ENCODE data around the gene ELOVL4.
A peak's percentile ranks its signal among the peaks of the same experiment; 100 is the strongest.

ELOVL4 gene

DNA sequence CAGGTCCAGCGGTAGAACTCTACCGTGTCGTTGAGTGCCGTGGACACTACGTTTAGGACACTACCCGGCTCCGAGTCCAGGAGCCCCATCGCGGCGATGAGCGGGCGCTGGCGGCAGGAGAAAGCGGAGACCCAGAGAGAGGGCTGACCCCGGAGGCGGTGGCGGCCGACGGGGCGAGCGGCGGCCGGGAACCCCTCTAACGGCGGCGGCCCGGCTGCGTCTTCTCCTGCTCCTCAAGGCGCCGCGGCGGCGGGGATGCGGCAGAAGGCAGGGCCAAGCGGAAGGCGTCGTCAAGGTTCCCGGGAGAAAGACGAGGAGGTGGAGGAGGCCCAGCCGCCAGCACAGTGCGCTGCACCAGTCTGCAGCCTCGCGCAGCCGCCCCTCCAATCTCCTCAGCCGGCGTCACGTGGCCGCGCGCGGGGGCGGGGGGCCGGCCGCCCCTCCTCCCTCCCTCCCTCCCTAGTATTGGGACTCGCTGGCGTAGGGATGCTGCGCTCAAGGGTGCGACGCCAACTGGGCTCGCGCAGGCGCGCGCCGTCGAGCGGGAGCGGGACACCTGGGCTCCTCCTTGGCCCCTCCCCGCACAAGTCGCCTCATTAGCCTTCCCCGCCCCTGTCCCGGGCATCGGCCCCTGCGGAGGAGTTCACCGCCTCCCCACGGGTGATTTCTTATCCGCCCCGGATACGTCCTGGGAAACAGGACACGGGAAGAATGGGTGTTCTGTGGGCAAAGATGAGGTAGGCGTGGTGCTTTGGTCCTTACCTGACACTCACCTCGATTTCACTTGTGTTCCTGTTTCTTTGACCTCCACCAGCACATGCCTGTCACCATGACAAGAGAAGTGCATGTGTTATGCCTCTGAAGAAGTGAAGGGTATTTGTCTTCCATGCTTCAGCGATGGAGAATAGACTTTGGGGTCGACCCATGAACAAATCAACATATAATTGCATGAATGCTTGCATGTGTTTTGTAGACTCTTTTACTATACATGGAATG is at the start of gene ELOVL4:
ELOVL4 (minus strand) TSS at position 363 of the 996 bp plus-strand sequence; CDS start at position 89, 274 bp downstream.
- no peak for DNase-seq (ENCODE audit: low read depth, low spot score)

DNA sequence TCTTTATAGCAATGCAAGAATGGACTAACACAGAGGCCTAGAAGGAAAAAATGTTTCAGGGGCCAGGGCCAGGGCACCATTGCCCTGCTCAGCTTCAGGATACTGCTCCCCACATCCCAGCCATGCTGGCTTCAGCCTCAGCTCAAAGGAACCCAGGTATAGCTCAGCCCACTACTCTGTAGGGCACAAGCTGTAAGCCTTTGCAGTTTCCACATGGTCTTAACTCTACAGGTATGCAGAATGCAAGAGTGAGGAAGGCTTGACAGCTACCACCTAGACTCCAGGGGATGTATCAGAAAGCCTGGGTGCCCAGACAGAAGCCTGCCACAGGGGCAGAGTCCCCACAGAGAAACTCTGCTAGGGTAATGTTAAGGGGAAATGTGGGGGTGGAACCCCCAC is 46.6 kb upstream of the ELOVL4 start:
- DNase-seq (ENCODE audit: low read depth, low spot score), result no peak

DNA sequence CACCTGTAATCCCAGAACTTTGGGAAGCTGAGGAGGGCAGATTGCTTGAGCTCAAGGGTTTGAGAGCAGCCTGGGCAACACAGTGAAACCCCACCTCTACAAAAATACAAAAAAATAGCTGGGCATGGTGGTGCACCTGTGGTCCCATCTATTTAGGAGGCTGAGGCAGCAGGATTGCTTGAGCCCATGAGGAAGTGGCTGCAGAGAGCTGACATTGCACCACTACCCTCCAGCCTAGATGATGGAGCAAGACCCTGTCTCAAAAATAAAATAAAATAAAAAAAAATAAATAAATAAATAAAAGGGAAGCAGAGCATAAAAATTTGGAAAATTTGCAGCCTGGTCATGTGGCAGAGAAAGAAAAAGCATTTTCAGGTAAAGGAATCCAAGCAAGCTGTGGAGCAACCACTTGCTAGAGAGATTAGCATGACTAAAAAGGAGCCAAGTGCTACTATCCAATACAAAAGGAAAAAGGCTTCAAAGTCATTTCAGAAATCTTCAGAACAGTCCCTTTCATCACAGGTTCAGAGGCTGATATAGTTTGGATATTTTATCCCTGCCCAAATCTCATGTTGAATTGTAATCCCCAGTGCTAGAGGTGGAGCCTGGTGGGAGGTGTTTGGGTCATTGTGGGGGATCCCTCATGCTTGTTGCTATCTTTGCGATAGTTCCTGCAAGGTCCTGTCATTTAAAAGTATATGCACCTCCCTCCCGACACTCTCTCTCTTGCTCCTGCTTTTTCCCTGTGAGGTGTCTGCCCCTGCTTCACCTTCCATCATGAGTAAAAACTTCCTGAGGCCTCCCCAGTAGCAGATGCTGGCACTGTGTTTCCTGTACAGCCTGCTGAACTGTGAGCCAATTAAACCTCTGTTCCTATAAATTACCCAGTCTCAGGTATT is 45.9 kb upstream of the ELOVL4 start:
- no peak for DNase-seq (ENCODE audit: low read depth, low spot score)

DNA sequence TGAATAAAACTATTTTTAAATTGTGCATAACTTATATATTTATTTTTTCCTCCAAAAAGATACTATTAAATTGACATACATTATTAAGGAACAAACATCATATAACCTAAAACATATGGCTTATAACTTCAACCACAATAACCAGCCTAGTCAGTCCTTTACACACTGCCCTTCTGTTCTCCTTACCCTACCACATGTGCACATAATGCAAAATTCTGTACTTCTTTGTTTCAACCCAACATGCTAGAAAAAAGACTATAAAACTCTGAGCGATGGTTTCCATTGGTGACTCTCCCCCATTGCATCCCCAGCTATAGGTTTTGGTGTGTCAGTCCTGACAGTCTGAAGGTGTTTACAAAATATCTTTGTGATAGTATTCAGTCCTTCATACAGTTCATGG is 42.3 kb upstream of the ELOVL4 start:
- no peak for DNase-seq (ENCODE audit: low read depth, low spot score)

DNA sequence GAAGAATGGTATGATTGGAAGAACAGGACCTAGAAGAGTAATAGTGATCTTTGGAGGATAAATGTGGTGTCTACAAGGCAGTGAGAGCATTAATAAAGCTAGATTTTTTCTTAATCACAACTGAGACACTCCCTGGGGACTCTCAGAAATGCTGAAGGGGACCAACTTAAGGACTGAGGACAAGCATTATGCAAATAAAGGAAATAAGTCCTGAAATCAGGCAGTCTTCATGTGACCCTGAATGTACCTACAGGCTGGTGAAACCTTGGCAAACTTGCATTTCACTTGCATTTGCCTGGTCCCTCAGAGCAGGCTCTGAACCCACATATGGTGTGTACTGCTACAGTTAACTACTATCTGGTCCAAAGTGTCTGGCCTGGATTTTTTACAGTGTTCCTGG is 37.8 kb upstream of the ELOVL4 start:
- no peak for DNase-seq (ENCODE audit: low read depth, low spot score)

DNA sequence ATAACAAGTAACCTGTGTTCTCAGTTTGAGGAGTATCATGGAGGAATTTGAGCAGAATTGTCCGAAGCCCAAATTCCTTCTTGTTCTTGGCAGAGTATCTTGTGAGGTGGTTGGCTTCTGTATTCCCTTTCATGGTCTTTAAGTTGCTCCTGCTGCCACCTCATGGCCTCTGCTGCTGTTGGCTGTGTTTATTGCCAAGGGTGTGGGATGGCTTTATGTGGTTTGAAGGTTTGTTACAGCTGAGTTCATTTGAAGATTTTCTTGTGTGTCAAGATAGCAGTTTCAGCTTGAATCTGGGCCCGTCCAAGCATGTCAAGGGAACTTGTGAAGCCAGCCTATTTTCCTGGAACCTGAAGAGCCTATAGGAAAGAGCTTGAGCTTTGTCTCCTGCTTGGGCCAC is 36.9 kb upstream of the ELOVL4 start:
- no peak for DNase-seq (ENCODE audit: low read depth, low spot score)

DNA sequence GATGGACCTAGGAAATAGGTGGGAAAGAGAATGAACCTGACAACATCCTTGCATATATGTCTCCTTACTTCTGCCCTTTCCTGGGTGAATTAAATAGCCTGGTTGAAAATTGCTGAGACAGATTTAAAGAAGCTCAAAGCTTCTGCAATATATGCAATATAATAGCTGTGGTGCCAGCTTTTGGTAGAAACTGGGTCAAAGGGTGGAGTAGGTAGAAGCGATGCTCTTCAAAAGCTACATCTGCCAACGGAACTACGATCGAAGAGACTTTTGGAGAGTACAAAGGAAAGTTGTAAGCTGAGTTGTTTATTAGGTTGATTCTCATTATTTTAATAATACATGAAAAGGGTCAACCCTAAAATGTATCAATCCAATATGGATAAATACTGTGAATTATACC is 34.3 kb upstream of the ELOVL4 start:
- no peak for DNase-seq (ENCODE audit: low read depth, low spot score)

DNA sequence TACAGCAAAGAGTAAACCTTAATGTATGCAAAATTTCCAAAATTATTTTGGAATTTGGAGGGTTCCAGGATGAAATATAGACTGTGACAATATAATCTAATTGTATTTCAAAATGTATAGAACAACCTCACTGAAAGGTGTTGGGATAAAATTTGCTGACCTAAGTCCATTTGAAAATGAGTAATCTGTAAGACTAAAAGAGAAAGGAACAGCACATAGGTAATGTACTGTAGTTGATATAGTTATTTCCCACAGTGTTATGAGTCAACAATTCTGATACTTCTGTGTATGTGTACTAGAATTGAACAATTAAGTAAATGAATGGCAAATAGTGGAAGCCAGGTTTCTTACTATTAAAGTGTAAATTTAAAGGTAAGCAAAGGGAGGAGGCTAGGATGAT is 23.8 kb upstream of the ELOVL4 start:
- no peak for DNase-seq (ENCODE audit: low read depth, low spot score)

DNA sequence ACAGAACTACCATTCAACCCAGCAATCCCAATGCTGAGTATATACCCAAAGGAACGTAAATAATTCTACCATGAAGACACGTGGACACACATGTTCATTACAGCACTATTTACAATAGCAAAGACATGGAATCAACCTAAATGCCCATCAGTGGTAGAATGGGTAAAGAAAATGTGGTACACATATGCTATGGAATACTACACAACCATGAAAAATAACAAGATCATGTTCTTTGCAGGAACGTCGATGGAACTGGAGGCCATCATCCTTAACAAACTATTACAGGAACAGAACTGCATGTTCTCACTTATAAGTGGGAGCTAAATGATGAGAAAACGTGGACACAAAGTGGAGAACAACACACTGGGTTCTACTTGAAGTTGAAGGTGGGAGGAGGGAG is 22.4 kb upstream of the ELOVL4 start:
- DNase-seq (ENCODE audit: low read depth, low spot score), result no peak

DNA sequence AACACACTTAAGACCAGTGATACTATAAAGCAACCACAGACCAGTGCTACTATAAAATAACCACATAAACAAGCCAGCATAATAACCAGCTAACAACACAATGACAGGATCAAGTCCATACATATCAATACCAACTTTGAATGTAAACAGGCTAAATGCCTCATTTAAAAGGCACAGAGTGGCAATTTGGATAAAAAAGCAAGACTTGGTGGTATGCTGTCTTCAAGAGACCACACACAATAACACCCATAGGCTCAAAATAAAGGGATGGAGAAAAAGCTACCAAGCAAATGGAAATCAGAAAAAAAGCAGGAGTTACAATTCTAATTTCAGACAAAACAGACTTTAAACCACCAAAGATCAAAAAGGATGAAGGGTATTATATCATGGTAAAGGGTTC is 19.8 kb upstream of the ELOVL4 start:
- DNase-seq (ENCODE audit: low read depth, low spot score), result no peak

DNA sequence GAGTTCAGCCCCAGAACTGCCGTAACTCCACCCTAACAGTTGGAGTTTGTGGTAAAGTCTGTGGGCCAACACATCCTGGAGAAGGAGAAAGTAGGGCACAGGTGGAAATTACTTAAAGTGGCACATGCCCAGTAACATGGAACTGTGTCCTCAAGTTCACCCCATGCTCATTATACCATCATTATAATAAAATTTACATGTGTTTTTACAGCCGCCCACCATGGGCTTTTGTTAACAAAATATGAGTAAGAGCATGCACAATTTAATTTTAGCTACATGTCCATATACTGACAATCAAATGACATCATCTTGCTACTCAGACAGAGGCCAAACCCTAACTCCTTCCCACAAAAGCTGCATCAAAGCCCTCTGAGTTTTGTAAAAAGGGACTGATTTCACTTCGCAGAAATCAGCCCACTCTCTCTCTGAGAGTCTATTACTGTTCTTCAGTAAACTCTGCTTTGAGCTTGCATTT is 17.3 kb upstream of the ELOVL4 start:
- DNase-seq (ENCODE audit: low read depth, low spot score), result no peak

DNA sequence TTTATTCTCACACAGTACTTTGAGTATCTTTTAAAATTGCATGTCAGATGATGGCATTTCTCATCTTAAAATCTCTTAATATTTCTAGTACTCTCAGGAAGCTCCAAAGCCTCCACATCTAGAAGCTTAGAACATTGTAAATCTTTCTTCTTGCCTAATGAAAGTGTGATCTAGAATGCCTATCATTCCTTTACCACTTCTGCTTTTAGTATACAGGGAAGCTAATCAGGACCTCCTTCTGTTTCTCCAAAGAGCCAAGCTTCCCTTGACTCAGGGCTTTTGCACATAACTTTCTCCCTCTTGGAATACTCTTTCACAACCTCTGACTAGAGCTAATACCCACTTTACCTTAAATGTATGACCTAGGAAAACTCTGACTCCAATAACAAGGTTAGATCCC is 7.5 kb upstream of the ELOVL4 start:
- no peak for DNase-seq (ENCODE audit: low read depth, low spot score)

DNA sequence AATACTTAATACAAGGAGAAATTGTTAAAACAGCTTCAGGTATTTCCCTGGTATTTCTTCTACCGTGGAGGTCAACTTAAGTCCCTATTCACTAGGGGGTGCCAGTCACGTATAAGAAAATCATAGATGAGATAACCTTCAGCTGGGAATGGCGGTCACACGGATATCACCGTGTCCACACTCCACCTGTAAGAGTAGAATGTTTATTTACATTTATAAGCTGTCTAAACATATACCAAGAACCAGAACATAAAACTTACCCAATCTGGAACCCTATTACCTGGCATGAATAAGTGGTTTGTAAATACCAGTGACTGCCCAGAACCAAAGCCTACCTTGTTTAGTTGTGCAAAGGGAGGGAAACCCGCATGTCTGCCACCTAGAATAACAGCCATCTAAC is 1.9 kb upstream of the ELOVL4 start:
- peak; percentile 14 for DNase-seq (ENCODE audit: low read depth, low spot score)

DNA sequence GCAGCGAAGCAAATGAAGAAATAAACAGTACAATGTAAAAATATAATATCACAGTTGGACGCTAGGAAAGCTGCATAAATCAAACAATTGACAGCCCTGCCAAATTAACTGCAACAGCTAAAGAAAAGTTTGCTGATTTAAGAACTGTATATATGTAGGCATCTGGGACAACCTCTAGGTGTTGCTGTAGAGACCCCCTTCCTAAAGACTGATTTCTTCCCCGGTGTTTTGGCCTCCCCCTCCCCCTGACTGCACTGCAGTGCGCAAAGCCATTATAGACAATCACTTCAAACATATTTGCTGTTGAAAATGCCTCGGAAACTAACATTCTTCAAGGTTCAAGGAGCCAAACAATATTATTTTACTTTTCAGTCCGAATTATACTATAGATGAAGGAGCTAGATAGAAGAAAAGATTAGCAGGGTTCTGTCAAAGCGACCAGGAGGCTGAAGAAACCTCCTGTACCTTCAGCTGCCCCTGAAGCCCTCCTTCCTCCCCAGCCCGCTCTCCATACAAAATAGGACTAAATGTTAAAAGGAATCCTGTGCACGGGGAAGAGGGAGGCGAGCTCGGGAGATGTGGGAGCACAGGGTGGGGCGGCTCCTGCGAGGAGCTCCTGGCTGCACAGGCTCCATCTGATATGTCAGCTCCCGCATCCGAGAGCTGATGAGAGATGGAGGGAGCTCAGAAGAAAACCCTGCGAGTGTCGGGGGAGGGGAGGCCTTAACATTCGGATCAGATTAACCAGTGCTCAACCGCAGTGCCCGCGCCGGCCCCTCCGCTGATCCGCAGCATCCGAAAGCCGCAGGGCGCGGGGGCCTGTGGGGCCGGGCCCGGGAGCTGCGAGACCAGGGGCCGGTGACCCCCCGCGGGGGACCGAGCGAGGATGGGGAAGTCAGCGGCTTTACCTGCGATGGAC is 822 bp downstream of the ELOVL4 start:
- no peak for DNase-seq (ENCODE audit: low read depth, low spot score)

DNA sequence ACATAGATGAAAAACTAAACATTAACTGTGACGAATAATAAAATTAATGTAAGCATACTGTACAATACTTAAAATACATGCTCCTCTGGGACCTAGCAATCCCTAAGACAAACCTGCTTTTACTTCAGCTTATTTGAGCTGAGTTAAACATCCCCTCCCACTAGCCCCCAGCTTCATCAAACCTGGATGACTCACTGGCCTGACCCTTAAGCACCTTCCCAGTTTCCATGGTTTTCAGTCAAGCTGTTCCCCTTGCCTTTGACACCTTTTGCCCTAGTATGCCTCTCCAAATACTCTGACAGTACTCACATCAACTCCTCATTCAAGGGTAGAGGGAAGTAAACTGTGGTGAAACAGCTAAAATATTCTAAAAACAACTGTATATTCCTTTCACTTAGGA is 4.2 kb downstream of the ELOVL4 start:
- DNase-seq (ENCODE audit: low read depth, low spot score), result no peak

DNA sequence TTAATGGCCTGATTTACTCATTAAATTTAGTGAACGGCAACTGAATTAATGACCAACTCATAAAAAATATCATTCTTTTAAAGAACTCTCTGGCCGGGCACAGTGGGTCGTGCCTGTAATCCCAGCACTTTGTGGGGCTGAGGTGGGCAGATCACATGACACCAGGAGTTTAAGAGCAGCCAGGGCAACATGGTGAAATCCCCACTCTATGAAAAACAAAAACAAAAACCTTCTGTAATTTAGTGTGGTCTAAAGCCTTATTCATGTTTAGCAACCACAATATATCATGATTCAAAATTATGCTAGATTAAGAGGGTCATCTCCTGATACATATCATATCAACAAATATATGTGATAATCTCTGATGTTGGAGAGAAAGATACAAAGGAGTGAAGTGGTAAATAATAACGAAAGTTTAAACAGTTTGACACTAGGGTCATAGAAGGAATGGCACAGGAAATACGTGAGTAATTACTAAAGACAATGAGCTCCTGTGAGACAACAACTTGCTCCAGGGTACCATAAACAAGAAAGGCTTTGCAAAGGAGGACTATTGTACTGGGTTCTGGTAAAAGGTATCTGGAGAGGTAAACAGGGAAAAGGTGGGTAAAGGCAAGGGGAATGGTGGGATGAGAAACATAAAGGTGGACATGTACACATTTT is 5.7 kb downstream of the ELOVL4 start:
- no peak for DNase-seq (ENCODE audit: low read depth, low spot score)

DNA sequence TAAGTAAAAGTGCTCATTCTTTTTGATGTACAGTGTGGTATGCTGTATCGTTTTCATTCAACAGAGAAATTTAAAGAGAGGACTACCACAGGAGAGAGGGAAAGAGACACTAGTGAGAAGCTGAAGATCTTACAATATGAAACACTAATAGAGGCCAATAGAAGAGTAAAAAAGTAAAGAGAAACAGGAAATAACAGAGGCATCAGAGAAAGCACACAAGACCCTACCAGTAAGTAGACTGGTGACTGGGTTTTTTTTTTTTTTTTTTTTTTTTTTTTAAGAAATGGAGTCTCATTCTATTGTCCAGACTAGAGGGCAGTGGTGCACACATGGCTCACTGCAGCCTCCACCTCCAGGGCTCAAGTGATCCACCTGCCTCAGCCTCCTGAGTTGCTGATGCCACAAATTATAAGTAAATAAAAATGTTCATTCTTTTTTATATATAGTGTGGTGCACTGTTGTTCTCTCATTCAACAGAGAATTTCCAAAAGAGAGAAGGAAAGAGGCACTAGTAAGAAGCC is 18.8 kb downstream of the ELOVL4 start:
- no peak for DNase-seq (ENCODE audit: low read depth, low spot score)

DNA sequence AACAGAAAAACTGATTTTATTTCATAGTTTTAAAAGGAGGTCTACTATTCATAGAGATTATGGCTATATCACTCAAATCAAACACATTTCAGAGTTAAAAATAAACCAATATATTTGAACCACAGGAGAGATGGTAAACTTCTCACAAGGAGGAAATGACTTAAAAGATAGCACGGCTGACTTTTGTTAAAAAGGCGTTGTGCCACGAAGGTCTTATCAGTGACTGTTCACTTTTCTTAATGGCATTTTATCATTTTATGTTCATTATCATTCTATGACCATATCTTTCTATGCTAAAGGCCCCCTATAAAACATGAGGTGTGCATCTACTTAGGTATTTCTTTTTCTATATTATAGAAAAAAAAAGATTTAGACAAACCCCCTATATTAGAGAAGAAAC is 19.6 kb downstream of the ELOVL4 start:
- DNase-seq (ENCODE audit: low read depth, low spot score), result no peak

DNA sequence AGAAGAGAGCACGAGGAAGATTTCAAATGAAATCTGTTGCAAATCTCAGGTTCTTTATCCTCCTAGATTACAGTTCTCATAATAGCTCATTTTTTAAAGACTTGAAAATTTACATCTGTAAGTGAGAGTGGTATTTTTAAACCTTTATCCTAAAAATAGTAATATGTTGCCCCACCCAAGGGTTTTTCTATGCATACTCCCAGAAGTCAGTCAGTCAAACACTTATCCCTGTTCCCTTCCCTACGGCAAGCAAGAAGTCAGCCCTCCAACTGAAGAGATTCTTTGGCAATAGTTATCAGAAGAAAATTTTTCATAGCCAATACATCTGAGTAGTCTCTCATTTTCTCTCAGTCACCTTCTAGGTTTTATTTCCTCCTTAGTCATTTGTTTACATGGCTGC is 24.1 kb downstream of the ELOVL4 start:
- DNase-seq (ENCODE audit: low read depth, low spot score), result no peak

DNA sequence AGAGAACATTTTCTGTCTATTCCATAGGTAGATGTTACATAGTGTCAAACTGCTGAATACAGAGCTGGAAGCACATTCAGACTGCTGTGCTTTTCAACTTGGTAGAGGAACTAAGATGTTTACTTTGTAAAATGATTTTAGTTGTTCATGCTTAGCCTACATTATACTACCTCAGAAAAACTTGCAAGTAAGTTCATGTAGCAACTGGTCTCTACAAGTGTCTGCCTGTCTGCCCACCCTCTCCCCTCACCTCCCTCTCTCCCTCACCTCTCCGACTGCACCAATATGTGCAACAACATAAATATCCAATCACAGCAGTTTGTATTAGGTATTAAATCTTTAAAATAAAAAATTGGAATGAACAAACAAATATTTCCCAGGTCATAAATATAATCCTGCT is 25.3 kb downstream of the ELOVL4 start:
- DNase-seq (ENCODE audit: low read depth, low spot score), result no peak

DNA sequence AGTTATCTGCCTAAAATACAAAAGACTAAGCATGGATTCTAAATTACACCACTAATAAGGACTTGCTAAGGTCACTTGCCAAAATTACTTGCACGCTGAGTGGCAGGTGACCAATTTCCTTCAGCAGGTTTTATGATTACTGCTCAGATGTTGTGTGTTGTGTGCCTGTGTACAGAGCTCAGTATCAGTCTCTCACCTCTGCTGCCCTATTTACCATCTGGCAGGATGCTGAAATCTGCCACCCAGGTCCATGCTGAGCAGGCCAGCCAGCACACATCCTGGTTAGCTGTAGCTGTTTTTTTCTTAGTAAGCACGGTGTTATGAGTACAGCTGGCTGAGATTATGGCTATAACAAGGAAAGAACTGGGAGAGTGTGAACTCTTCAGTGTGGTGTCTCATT is 34.0 kb downstream of the ELOVL4 start:
- no peak for DNase-seq (ENCODE audit: low read depth, low spot score)
